Stimulated activated CD8-positive, alpha-beta memory T cell treated with anti-CD3 and anti-CD28 coated beads, Interleukin-7, amount 100 ng/mL, for 4 hours (primary cell): ENCODE measurements around the gene TSEN34.
A peak's percentile ranks its signal among the peaks of the same experiment; 100 is the strongest.

Experiments used
- DNase-seq, 2 donors: peaks; one replicate each; pipeline ENCODE4 v3.0.0-alpha.2; 2020; ENCODE audit warnings: low read depth in 2 of 2

TSEN34 gene

DNA sequence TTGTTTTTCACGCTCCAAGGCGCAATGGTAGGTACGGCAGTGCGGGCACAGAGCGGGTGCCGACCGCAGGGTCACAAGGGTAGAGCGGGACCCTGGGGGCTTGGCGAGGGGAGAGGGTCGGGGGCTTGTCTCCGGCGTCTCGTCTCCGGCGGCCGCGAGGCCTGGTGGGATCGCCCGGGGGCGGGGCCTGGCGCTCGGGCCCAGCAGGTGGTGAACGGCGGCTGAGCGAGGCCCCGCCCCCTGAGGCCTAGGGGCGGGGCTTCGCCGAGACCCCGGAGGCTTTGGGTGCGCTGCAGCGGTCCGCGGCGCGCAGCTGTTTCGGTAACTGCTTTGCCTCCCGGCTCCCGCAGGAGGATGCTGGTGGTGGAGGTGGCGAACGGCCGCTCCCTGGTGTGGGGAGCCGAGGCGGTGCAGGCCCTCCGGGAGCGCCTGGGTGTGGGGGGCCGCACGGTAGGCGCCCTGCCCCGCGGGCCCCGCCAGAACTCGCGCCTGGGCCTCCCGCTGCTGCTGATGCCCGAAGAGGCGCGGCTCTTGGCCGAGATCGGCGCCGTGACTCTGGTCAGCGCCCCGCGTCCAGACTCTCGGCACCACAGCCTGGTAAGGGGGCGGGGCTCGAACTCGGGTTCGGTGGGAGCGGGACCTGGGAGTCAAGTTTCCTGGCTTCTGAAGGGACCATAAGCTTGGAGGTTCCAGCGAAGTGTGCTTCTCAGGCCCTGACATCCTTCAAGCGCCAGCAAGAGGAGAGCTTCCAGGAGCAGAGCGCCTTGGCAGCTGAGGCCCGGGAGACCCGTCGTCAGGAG, at the start of gene TSEN34:
TSEN34 (plus strand) TSS at position 298 of the 800 bp plus-strand sequence; CDS start at position 355, 57 bp downstream.
- DNase-seq, result peak in 1 of 2 donors; percentile 87

DNA sequence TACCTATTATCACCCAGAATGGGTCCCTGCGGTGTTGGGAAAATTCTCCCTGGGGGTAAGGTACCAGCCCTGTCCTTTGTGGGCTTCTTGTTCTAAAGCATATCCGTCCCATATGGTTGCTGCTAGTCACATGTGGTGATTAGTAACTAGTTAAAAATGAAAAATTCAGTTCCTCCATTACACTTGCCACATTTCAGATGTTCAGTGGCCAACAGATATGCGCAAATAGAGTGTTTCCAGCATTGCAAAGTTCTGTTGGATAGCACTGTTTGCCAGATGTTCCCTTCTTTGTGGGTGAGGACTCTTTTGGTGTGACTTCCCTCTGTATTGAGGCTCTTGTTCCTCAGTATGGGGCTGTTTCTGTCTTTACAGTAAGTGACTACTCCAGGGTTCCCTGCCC, 49.8 kb upstream of the TSEN34 start:
- DNase-seq, result no peak

DNA sequence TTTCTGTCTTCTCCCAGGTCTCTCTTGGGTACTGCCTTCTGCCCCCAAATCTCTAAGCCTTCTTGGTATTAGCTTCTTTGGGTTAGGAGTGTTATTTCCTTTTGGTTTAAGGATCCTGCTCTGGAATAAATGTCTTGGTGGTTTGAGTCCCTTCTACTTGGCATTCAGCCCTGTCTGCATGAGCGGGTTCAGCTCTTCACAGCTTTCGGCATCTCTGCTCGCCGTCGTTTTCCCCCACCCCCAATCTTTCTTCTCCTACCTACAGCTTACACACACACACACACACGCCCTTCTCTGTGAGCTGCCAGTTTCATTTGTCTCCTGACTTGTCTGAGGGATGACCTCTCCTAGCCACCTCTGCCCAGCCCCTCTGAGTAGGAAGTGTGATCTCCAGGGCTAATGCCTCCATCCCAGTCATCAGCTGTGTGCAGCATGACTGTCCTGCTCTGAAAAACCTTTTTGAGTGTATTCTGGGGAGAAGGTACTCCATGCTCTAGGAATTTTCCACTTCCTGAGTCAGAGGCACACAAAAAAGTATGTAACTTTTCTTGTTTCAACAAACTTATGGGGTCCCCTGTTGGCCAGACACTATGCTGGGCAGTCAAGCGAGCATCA, 48.8 kb upstream of the TSEN34 start:
- DNase-seq, result no peak

DNA sequence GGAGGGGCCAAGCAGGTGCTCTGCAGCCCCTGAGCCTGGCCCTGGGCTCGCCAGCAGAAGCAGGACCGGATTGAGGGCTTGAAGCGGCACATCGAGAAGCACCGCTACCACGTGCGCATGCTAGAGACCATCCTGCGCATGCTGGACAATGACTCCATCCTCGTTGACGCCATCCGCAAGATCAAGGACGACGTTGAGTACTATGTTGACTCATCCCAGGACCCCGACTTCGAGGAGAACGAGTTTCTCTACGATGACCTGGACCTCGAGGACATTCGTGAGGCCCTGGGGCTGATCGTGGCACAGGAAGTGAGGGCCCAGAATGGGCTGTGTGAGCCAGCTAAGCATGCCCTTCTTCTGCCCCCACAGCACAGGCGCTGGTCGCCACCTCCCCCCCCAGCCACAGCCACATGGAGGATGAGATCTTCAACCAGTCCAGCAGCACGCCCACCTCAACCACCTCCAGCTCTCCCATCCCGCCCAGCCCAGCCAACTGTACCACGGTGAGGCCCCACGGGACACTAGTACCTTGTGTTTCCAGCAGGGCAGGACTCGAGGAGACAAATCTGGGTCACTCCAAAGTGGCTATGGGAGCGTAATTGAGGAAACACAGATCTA, 45.5 kb upstream of the TSEN34 start:
- DNase-seq, result no peak

DNA sequence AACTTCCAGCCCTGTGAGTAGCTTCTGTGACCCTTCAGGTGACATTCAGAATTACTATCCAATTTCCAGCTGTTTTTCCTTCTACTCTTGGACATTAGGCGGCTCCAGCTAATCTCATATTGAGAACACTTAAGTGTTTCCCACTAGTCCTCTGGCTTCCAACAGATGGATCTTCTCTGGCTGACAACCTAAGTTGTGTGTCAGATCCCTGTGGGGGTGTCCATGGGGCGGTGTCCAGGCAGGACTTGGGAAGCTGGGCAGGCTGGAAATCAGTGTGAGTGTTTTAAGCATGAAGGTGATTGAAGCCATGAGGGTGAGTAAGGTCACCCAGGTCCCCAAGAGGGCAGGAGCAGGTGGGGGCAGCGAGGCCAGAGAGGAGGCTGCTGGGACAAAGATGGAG, 43.4 kb upstream of the TSEN34 start:
- DNase-seq, result no peak

DNA sequence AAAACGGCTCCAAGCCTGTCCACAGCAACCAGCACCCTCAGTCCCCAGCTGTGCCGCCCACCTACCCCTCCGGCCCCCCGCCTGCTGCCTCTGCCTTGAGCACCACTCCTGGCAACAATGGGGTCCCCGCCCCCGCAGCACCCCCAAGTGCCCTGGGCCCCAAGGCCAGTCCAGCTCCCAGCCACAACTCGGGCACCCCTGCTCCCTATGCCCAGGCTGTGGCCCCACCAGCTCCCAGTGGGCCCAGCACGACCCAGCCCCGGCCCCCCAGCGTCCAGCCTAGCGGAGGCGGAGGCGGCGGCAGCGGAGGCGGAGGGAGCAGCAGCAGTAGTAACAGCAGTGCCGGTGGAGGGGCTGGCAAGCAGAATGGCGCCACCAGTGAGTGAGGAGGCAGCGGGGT, 43.0 kb upstream of the TSEN34 start:
- no peak for DNase-seq

DNA sequence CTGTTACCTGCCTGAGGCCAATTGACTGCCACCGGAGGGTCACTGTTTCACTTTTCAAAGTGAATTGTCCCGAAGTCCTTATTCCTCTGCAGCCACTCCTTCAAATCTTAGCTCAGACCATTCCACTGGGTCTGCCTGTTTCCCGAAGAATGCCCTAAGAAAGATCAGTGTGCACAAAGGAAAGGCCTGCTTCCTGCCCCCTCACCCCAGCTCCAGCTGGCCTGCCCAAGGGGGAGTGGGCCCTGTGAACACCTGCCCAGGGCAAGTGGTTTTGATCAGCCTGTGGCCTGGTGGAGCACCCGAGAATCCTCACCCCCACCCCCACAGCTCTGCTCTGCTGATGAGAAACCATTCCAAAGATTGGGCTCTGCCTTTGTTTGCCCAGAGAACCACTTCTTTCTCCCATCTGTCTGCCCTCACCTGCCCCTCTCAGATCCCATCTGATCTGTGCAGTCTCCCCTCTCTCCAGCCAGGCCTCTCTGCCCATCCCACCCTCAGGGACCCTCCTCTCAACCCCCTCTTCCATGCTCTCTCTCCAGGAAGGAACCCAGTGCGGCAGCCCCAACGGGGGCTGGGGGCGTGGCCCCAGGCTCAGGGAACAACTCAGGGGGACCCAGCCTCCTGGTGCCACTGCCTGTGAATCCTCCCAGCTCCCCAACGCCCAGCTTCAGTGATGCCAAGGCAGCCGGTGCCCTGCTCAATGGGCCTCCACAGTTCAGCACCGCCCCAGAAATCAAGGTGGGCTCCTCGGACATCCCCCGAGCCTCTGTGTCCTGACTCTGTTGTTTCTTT, 41.9 kb upstream of the TSEN34 start:
- no peak for DNase-seq

DNA sequence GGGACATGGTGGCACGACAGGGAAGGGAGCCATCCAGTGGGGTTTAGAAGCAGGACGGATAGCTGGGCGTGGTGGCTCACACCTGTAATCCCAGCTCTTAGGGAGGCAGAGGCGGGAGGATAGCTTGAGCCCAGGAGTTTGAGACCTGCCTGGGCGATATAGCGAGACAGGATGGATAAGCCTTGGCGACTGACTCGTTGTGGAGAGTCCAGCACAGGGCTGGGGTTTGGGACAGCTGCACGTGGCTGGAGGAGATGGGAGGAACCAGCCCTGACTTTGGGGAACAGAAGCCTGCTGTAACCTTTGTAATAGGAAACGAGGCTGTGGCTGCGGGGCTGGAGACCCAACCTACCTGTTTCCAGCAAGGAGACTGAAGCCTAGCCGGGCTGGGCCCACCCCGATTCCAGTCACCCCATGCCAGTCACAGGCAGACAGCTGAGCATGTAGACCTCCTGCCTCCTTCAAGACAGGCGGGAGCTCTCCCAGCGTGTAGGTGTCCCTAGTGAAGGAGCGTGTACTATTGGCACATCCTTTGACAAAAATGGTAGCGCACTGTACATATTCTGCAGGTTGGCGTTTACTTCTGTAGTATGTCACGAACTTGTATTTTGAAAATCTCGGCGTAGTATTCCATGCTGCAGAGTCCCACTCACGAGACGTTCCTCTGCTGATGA, 39.6 kb upstream of the TSEN34 start:
- no peak for DNase-seq

DNA sequence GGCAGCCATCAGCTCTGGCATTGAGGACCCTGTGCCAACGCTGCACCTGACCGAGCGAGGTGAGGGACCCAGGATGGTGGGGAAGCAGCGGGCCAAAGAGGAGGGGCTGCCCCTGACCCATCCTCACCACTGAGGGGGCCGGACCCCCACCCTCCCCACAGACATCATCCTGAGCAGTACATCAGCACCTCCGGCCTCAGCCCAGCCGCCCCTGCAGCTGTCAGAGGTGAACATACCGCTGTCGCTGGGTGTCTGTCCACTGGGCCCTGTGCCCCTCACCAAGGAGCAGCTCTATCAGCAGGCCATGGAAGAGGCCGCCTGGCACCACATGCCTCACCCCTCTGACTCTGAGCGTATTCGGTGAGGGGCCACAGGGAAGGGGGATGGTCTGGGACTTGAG, 38.8 kb upstream of the TSEN34 start:
- DNase-seq, result no peak

DNA sequence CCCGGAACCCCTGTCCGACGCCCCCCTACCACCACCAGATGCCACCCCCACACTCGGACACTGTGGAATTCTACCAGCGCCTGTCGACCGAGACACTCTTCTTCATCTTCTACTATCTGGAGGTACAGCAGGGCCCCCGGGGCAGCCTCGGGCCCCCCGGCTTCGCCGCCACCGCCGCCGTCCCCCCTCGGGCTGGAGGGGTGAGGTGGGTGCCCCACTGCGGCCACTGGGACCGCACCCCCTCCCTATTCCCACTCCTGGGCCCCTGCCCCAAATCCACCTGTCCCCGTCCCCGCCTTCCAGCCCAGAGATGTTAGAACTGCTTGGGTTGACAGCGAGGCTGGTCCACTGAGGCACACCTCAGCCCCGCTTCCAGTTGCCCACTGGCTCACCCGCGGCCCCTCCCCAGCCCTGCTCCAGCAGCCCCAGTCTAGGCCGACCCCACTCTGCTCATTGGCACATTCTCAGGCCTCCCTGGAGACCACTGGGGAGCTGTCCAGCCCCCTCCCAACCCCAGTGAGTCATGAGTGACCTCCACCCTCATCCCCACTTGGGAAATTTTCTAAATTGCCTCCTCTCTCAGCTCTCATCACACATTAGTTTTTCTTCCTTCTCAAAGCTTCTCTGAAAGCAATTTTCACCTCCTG, 38.1 kb upstream of the TSEN34 start:
- no peak for DNase-seq

DNA sequence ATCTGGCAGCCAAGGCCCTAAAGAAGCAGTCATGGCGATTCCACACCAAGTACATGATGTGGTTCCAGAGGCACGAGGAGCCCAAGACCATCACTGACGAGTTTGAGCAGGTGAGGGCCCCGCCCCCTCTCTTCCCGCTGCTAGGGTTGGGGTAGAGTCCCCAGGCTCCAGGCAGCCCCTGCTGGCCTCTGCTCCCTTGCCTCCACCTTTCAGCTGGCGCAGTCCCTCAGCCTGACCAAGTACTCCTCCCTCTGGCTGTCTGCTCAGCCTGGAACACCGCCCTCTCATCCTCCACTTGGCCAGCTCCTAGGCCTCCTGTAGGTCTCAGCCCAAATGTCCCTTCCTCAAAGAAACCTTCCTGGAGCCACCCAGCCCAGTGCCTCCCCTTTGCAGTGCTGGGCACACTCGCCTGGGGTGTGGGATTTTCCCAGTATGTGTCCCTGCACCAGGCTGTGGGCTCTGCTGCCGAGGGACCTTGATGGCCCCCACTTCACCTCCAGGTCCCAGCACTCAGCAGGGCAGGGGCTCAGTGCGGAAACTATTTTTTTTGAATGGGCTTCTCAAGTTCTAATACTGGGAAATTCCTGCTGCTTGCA, 37.3 kb upstream of the TSEN34 start:
- no peak for DNase-seq

DNA sequence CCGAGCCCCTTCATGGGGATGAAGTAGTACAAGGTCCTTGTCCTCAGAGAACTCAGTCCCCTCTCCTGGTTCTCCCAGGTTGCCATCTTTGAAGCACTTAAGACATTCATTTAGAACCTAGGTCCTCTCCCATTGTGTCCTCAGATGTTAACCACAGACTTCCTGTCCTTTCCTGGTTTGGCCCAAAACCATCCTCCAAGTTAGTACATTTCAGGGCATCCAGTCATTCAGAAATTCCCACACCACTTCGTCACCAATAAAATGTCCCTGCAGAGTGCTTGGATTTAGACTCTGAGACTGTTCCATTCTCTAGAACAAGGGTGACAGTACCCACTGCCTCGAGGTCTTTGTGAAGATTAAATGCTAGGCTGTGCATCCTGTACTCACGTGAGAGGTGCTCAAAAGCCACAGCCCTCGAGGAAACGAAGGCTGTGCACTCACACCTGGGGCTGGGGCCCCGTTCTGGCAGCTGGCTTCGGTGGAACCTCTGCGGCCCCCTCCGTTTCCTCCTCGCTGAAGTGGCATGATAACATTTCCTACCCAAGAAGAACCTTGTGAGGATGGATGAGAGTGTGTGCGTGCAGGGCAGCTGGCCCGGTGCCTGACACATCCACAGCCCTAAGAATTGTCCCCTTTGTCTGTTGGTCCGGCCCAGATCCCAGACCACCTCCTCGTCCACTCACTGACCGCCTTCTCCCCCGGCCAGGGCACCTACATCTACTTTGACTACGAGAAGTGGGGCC, 36.3 kb upstream of the TSEN34 start:
- no peak for DNase-seq

DNA sequence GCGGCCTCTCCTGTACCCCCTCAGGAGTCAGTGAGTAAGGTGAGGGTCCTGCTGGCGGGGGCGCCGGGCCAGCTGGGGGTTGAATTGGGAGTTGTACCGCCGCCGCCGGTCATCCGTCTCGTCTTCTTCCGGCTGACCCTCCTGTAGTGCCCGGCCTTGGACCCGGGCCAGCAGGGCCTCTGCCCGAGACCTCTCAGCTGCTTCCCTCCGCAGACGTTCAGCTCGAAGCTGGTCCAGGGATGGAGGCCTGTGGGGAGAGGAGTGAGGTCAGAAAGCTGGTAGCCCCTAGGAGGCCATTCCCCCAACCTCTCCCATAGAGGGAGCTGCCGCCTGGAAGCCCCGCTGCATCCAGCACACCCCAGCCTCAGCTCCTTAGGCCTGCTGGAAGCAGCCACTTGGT, 35.4 kb upstream of the TSEN34 start:
- DNase-seq, result no peak

DNA sequence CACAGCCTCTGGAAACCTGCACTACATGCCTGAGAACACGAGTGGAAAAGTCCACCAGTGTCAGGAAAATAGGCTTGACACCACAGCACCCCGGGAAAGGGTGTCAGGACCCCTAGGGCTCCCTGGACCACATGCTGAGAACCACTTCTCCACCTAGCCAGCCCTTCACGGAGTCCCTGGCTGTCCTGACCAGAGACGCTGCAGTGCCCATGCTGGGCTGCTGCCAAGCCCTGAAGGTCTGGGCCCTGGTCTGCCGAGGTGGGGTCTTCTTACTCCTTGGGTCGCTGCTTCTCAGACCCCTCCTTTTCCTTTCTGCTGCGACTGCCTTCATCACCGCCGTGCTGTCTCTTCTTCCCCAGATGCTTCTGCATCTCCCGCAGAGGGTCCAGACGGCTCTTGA, 34.6 kb upstream of the TSEN34 start:
- no peak for DNase-seq

DNA sequence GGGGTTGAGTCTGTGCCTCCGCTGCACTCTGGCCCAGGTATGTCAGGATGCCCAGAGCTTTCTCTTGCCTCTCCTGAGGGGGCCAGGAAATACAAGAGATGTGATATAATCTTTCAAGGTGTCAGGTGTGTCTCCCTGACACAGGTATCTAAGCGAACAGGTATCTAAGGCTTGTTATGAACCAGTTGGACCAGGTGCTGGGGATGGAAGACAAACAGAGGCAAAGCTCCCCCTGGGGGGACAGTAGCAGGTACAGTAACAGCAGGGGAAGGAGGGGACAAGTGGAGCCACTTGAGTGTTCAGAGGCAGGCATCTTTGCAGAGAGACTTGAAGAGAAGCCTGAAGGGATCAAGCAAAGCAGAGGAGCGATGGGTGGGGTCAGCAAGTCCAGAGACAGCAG, 34.2 kb upstream of the TSEN34 start:
- no peak for DNase-seq

DNA sequence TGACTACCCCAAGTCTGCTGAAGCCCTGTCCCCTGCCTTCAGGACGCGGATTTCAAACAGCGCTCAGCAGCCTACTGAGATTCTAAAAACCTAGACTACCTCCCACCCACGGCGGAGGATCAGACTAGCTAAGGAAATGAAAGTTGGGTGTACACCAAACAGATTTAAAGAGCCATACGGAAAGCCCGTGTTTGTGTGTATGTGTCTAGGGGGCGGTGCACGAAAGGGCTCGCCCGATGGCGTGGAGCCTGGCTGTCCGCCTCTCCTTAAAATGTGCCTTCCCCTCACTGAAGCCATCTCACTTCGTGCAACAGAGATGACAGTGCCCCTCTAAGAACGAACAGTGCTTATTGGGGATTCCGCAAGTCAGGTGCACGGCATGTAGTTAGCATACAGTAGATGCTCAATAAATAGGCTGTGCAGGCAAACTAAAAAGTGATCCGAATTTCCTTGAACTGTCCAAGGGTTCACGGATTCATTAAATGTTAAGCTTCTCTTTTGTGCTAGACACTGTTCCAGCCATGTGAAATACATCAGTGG, 32.2 kb upstream of the TSEN34 start:
- no peak for DNase-seq

DNA sequence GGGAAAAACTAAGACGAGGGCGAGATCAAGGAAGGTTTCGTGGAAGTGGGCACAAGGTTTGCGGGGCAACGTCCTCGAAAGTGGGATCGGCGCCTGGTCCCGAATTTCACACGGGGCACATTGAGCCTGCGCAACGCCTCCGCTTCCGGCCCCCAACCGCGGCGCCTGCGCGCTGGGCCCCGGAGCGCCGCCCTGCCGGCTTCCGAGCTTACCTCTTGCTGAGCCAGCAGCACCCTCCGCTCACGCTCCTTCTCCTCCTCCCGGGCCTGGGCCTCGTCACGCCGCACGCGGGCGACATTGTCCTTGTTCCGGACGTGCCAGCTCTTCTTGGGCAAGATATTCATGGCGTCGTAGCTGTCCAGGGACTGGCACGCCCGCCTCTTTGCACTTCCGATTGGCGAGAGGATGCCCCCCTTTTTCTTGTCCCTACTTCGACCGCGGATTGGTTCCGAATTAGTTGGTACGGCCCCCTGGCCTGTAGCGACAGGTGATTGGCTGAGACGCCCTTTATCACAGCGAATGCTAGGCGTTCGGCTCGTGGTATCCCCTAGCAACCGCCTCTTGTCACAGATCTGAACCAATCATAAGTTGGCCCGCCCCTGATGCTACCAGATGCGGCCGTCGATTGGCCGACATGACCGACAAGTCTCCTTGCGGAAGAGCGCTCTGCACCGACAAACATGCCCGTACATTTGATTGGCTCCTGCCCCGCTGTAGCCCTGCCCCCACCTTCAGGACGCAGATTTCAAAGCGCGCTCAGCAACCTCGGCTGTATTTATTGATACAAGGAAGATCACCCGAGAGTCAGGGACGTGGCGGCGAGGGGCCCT, 31.5 kb upstream of the TSEN34 start, which contains the start of gene LENG1:
LENG1 (minus strand) TSS at position 370 of the 830 bp plus-strand sequence; CDS start at position 344, 26 bp downstream.
- peak; percentile 98 to 100 for DNase-seq

DNA sequence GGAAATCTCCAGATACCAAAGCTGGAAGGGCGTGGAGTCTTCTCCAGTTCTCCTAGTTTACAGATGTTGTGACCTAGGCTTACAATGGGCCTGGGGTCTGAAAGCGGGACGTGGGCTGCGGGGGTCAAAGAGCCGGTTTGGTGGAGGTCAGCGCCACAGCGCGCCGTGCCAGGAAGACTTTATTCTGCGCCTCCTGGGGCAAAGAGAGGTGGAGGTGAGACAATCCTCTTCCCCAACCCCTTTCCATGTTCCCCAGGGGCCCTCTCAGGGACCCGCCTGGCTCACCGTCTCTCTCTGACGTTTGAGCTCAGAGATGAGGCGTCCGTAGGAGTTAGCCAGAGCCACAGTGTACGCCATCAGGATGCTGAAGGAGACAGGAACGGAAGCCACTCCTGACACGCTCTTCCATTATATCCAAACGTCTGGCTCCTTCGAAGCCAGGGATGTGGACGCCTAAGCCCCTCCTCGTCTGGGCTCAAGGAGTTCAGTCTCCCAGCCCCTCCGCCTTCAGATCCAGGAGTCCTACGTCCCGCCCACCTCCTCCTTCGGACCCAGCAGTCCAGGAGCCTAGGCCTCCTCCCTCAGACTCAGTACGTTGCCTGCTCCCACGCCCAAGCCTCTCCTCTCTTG, 30.8 kb upstream of the TSEN34 start:
- DNase-seq, result no peak
